ENCODE data around the gene SSR1. TPM values are rescaled to one million over a fixed set of nuclear protein-coding genes. Genes with fewer than 3 reads are reported as not detected.

SSR1 gene
- total RNA-seq, 1 experiment from 2014 or later = 65.2 TPM

DNA sequence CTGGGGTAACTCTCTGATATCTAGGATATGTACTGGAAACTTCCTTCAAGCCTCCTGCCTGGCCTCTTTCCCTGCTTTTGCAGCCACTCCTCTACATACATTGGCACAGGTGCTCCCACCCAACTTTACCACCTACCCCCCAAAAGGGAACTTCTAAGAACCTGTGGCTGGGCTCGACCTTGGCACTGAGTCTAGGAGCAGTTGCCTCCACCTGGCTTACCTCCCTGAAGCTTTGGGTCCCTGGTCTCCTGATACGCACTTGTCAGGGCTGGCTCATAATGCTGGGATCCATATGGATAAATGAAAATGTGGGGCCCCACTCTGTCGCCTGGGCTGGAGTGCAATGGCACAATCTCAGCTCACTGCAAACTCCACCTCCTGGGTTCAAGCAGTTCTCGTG, 56.2 kb downstream of the SSR1 start:
- DNase-seq (no peak), ATAC-seq (no peak)
- no peak overlapping the region for H3K4me2 ChIP-seq (ENCODE audit: low read length)
- no peaks in the 10 kb centered on the region for H3K9me2 ChIP-seq (replicated peaks; ENCODE audit: low read length)
- TF ChIP-seq, protein P1, sequence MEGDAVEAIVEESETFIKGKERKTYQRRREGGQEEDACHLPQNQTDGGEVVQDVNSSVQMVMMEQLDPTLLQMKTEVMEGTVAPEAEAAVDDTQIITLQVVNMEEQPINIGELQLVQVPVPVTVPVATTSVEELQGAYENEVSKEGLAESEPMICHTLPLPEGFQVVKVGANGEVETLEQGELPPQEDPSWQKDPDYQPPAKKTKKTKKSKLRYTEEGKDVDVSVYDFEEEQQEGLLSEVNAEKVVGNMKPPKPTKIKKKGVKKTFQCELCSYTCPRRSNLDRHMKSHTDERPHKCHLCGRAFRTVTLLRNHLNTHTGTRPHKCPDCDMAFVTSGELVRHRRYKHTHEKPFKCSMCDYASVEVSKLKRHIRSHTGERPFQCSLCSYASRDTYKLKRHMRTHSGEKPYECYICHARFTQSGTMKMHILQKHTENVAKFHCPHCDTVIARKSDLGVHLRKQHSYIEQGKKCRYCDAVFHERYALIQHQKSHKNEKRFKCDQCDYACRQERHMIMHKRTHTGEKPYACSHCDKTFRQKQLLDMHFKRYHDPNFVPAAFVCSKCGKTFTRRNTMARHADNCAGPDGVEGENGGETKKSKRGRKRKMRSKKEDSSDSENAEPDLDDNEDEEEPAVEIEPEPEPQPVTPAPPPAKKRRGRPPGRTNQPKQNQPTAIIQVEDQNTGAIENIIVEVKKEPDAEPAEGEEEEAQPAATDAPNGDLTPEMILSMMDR (conservative IDR thresholded peaks at IDR 0.05; ENCODE audit: low read depth, low read length) = no peak
- TF ChIP-seq EZH2phosphoT487 (IDR thresholded peaks at IDR 0.05; ENCODE audit: borderline replicate concordance, low read length) (no peak), EZH2 (IDR thresholded peaks at IDR 0.05; ENCODE audit: low read length, unreplicated experiment) (no peak)
- H3K4me1 ChIP-seq (ENCODE audit: insufficient read depth, low read length) = peaks cover 11% of the 10 kb centered on the region
- no peaks in the 10 kb centered on the region for H3K79me2 ChIP-seq (ENCODE audit: low read length)
- no peak overlapping the region for H3K27ac ChIP-seq (ENCODE audit: low read length)
- intact Hi-C loops (cut with micrococcal nuclease) = no loop called here
- no peaks in the 10 kb centered on the region for H3K27me3 ChIP-seq (ENCODE audit: low read length)
- H3K36me3 ChIP-seq (ENCODE audit: low read depth, low read length) = peaks cover 8% of the 10 kb centered on the region
- H3K9me3 ChIP-seq (ENCODE audit: low read length) = no peaks in the 10 kb centered on the region
- CTCF ChIA-PET = no interaction called here
- no TSS peak for BruUV-seq (replicated peaks)
- H2AFZ ChIP-seq (ENCODE audit: low read length) = no peak overlapping the region
- H4K20me1 ChIP-seq (ENCODE audit: low read length) = no peaks in the 10 kb centered on the region
- H3K4me3 ChIP-seq (ENCODE audit: low read length) = no peak overlapping the region
- POLR2A ChIA-PET (ENCODE audit: unreplicated experiment) = no interaction called here
- H3K9ac ChIP-seq (ENCODE audit: low read length) = no peak overlapping the region
- no peaks in the 10 kb centered on the region for H3F3A ChIP-seq (ENCODE audit: low read length, unreplicated experiment)

GRCh38 chr6:7255918-7256317, 57.1 kb downstream of the SSR1 start:
- no TSS peak for BruUV-seq (replicated peaks)
- intact Hi-C loops (cut with micrococcal nuclease) = no loop called here
- H3F3A ChIP-seq (ENCODE audit: low read length, unreplicated experiment) = no peaks in the 10 kb centered on the region
- ChIA-PET POLR2A (ENCODE audit: unreplicated experiment) (no interaction called here), CTCF (no interaction called here)
- ATAC-seq = no peak
- DNase-seq = no peak
- H3K27ac ChIP-seq (ENCODE audit: low read length) = no peak overlapping the region
- H3K79me2 ChIP-seq (ENCODE audit: low read length) = no peaks in the 10 kb centered on the region
- peaks cover 12% of the 10 kb centered on the region for H3K36me3 ChIP-seq (ENCODE audit: low read depth, low read length)
- TF ChIP-seq, protein P1 (conservative IDR thresholded peaks at IDR 0.05; ENCODE audit: low read depth, low read length) = no peak
- TF ChIP-seq EZH2 (IDR thresholded peaks at IDR 0.05; ENCODE audit: low read length, unreplicated experiment) (no peak), EZH2phosphoT487 (IDR thresholded peaks at IDR 0.05; ENCODE audit: borderline replicate concordance, low read length) (no peak)
- no peaks in the 10 kb centered on the region for H3K9me3 ChIP-seq (ENCODE audit: low read length)
- H3K9ac ChIP-seq (ENCODE audit: low read length) = no peak overlapping the region
- no peaks in the 10 kb centered on the region for H3K27me3 ChIP-seq (ENCODE audit: low read length)
- no peaks in the 10 kb centered on the region for H4K20me1 ChIP-seq (ENCODE audit: low read length)
- no peaks in the 10 kb centered on the region for H3K9me2 ChIP-seq (replicated peaks; ENCODE audit: low read length)
- no peak overlapping the region for H3K4me3 ChIP-seq (ENCODE audit: low read length)
- no peak overlapping the region for H3K4me2 ChIP-seq (ENCODE audit: low read length)
- H2AFZ ChIP-seq (ENCODE audit: low read length) = no peak overlapping the region
- peaks cover 8% of the 10 kb centered on the region for H3K4me1 ChIP-seq (ENCODE audit: insufficient read depth, low read length)

DNA sequence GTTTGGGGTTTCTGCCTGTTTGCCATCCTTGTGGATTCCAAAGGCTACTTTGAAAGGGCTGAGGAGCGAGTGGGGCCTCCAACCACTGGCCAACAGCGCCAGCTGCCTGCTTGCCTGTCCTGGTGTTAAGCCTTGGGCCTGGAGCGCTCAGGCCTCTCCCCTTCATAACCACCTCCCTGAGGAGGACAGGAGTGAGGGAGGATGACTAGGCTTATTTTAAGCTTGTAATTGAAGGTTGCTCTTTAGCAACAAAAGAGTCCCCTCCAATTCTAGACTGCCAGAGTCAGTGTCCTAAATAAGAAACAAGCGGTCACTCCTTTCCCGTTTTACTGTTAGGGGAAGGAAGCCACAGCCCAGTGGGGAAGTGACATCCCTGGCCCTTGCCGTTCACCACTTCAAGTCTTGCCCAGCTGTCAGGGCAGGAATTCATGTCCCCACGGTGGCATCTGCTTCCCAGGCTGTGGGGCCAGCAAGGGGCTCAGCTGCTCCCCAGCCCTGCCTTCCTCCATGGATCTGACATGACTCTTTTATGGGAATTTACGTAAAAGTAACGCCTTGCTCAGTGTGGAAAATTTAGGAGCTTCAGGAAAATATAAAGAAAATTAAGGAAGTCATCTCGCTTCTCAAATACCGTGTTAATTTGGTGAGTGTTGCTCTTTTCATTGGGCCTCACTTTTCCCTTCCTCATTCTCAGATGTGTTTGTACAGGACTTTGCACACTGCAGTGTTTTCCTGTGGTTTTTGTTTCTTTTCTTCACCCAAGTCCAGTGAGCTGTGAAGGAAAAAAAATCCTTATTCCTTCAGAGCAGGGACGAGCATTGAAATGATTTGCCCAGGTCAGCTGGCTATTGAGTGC, 57.8 kb downstream of the SSR1 start:
- Histone ChIP-seq H3K4me1 (ENCODE audit: insufficient read depth, low read length) (peaks cover 1% of the 10 kb centered on the region; the same call in 1 of the 2 replicates), H3K4me2 (ENCODE audit: low read length) (no peak overlapping the region), H3K27me3 (ENCODE audit: low read length) (no peaks in the 10 kb centered on the region), H4K20me1 (ENCODE audit: low read length) (no peaks in the 10 kb centered on the region), H3K4me3 (ENCODE audit: low read length) (no peak overlapping the region), H3F3A (ENCODE audit: low read length, unreplicated experiment) (no peaks in the 10 kb centered on the region), H3K79me2 (ENCODE audit: low read length) (no peaks in the 10 kb centered on the region), H3K36me3 (ENCODE audit: low read depth, low read length) (peaks cover 14% of the 10 kb centered on the region), H2AFZ (ENCODE audit: low read length) (no peak overlapping the region), H3K9me3 (ENCODE audit: low read length) (no peaks in the 10 kb centered on the region), H3K27ac (ENCODE audit: low read length) (no peak overlapping the region), H3K9me2 (replicated peaks; ENCODE audit: low read length) (no peaks in the 10 kb centered on the region), H3K9ac (ENCODE audit: low read length) (no peak overlapping the region)
- CTCF ChIA-PET = no interaction called here
- BruUV-seq (replicated peaks) = no TSS peak
- intact Hi-C loops (cut with micrococcal nuclease) = no loop called here
- POLR2A ChIA-PET (ENCODE audit: unreplicated experiment) = interaction anchor here (0.6 kb wide), 1 partner anchor 547 kb away, joined by 3 read pairs; no protein-coding TSS in a partner anchor
- ATAC-seq (no peak), DNase-seq (no peak)
- TF ChIP-seq EZH2 (IDR thresholded peaks at IDR 0.05; ENCODE audit: low read length, unreplicated experiment) = no peak
- TF ChIP-seq EZH2phosphoT487 (IDR thresholded peaks at IDR 0.05; ENCODE audit: borderline replicate concordance, low read length) = no peak
- TF ChIP-seq, protein P1 (conservative IDR thresholded peaks at IDR 0.05; ENCODE audit: low read depth, low read length) = no peak

Measured in PC-3 (cell line).